ENCODE measurements around the gene LYST. TPM values are rescaled to one million over a fixed set of nuclear protein-coding genes. Genes with fewer than 3 reads are reported as not detected.
"Not testable (repeated sequence)": the region's sequence is repeated elsewhere in the genome, so short reads cannot be mapped to it uniquely, and the experiment has no call there.

Gene LYST
- total RNA-seq, 1 donor from 2014 or later: 38.5 TPM

GRCh38 chr1:235861857-235862256 lies 4.8 kb downstream of the LYST start:
- DNase-seq (ENCODE audit: low spot score): no peak

GRCh38 chr1:235860829-235861228 lies 5.9 kb downstream of the LYST start:
- DNase-seq (ENCODE audit: low spot score): no peak

- no peak for DNase-seq (ENCODE audit: low spot score)
Observed at GRCh38 chr1:235859789-235860188, 6.9 kb downstream of the LYST start.

- no peak for DNase-seq (ENCODE audit: low spot score)
Observed at GRCh38 chr1:235858766-235859165, 7.9 kb downstream of the LYST start.

- no peak for DNase-seq (ENCODE audit: low spot score)
Observed at GRCh38 chr1:235857756-235858155, 8.9 kb downstream of the LYST start.

GRCh38 chr1:235855811-235856429 lies 10.8 kb downstream of the LYST start:
- no peak for DNase-seq (ENCODE audit: low spot score)

GRCh38 chr1:235854347-235854746 lies 12.4 kb downstream of the LYST start:
- DNase-seq (ENCODE audit: low spot score): no peak

GRCh38 chr1:235853653-235854052 lies 13.1 kb downstream of the LYST start:
- DNase-seq (ENCODE audit: low spot score): no peak

- no peak for DNase-seq (ENCODE audit: low spot score)
Observed at GRCh38 chr1:235852887-235853286, 13.8 kb downstream of the LYST start.

GRCh38 chr1:235851939-235852338 lies 14.8 kb downstream of the LYST start:
- DNase-seq (ENCODE audit: low spot score): no peak

- DNase-seq (ENCODE audit: low spot score): not testable (repeated sequence)
Observed at GRCh38 chr1:235848251-235848650, 18.5 kb downstream of the LYST start.

- DNase-seq (ENCODE audit: low spot score): not testable (repeated sequence)
Observed at GRCh38 chr1:235845656-235846107, 21.0 kb downstream of the LYST start.

- no peak for DNase-seq (ENCODE audit: low spot score)
Observed at GRCh38 chr1:235844776-235845175, 21.9 kb downstream of the LYST start.

- DNase-seq (ENCODE audit: low spot score): no peak
Observed at GRCh38 chr1:235843461-235843961, 23.2 kb downstream of the LYST start.

- DNase-seq (ENCODE audit: low spot score): no peak
Observed at GRCh38 chr1:235841938-235842545, 24.7 kb downstream of the LYST start.

GRCh38 chr1:235838021-235838420 lies 28.7 kb downstream of the LYST start:
- no peak for DNase-seq (ENCODE audit: low spot score)

GRCh38 chr1:235835226-235835625 lies 31.5 kb downstream of the LYST start:
- DNase-seq (ENCODE audit: low spot score): no peak

- no peak for DNase-seq (ENCODE audit: low spot score)
Observed at GRCh38 chr1:235834620-235835019, 32.1 kb downstream of the LYST start.

- DNase-seq (ENCODE audit: low spot score): no peak
Observed at GRCh38 chr1:235832011-235832410, 34.7 kb downstream of the LYST start.

GRCh38 chr1:235831148-235831547 lies 35.6 kb downstream of the LYST start:
- no peak for DNase-seq (ENCODE audit: low spot score)

- no peak for DNase-seq (ENCODE audit: low spot score)
Observed at GRCh38 chr1:235826102-235826854, 40.4 kb downstream of the LYST start.

- DNase-seq (ENCODE audit: low spot score): no peak
Observed at GRCh38 chr1:235825229-235825628, 41.5 kb downstream of the LYST start.

All from mesenteric fat pad (tissue), 1 donor.